Natural killer cell (primary cell): ENCODE measurements around the gene PAMR1. TPM values are rescaled to one million over a fixed set of nuclear protein-coding genes. Genes with fewer than 3 reads are reported as not detected.

Source experiments
- ATAC-seq, 3 donors: fragments of 150-1000 bp in 2 of 3; fragments of 200-7000 bp in 1 of 3; cut with Tn5 transposase; 1 replicate in 1 of 3; 2 replicates in 2 of 3; pipeline ENCODE4 v1.10.0; 2021; ENCODE audit warnings: mild to moderate bottlenecking in 2 of 3, moderate library complexity in 2 of 3
- DNase-seq, 2 donors: peaks; one replicate each; pipeline versions ENCODE4 v3.0.0 to v3.0.0-alpha.2; 2013 to 2021; ENCODE audit warnings: mixed read lengths in 1 of 2
- H3K27ac ChIP-seq: one replicate; pipeline ENCODE4 v1.5.1; 2013; ENCODE audit warnings: mild to moderate bottlenecking, low read length
- H3K27me3 ChIP-seq: one replicate; pipeline ENCODE4 v1.6.1; 2013; ENCODE audit warnings: low read length; ENCODE audit not compliant: control insufficient read depth, insufficient read depth
- H3K36me3 ChIP-seq: one replicate; pipeline ENCODE4 v1.6.1; 2013; ENCODE audit warnings: low read length; ENCODE audit not compliant: control insufficient read depth, insufficient read depth
- H3K4me1 ChIP-seq: one replicate; pipeline ENCODE4 v1.6.1; 2013; ENCODE audit warnings: low read length; ENCODE audit not compliant: control insufficient read depth, insufficient read depth
- H3K4me3 ChIP-seq: one replicate; pipeline ENCODE4 v1.5.1; 2013; ENCODE audit warnings: low read length
- H3K9me3 ChIP-seq: one replicate; pipeline ENCODE4 v1.6.1; 2013; ENCODE audit warnings: low read length; ENCODE audit not compliant: control insufficient read depth, insufficient read depth
- H3K27ac Mint-ChIP-seq, 2 donors: one replicate each; pipeline ENCODE4 v1.8.0; 2022; ENCODE audit warnings: mild to moderate bottlenecking in 2 of 2, mixed read lengths in 2 of 2, moderate library complexity in 1 of 2
- H3K27me3 Mint-ChIP-seq, 2 donors: one replicate each; pipeline ENCODE4 v1.8.0; 2022; ENCODE audit warnings: low read depth in 2 of 2, mixed read lengths in 2 of 2
- H3K36me3 Mint-ChIP-seq: one replicate; pipeline ENCODE4 v1.8.0; 2022; ENCODE audit warnings: mixed read lengths
- H3K4me1 Mint-ChIP-seq, 2 donors: one replicate each; pipeline ENCODE4 v1.8.0; 2022; ENCODE audit warnings: mixed read lengths in 2 of 2
- H3K4me3 Mint-ChIP-seq: one replicate; pipeline ENCODE4 v1.8.0; 2022; ENCODE audit warnings: mild to moderate bottlenecking, moderate library complexity, mixed read lengths
- H3K9me3 Mint-ChIP-seq, 2 donors: one replicate each; pipeline ENCODE4 v1.8.0; 2022; ENCODE audit warnings: mixed read lengths in 2 of 2
- WGBS: methylation state at CpG from one replicate; pipeline ENCODE4 v1.1.7; 2013; ENCODE audit warnings: missing lambda C conversion rate; ENCODE audit not compliant: insufficient coverage; 5-methylcytosine and 5-hydroxymethylcytosine counted together
- intact Hi-C: fragments of 100-400 bp; cut with micrococcal nuclease; formaldehyde crosslinking; loops from one replicate; pipeline ENCODE4 v1.14.2; 2022
- total RNA-seq, 4 donors: library from RNA; stranded (reverse); fragments of 120-200 nt in 1 of 4; gene quantifications; one replicate each; pipeline versions ENCODE4 v1.2.3 to v1.2.4, GENCODE V29; 2013 to 2022
- TF ChIP-seq, protein P1 (sequence below): fragments of 200-600 bp; IDR thresholded peaks from one replicate; pipeline ENCODE4 v1.8.0; 2022; ENCODE audit warnings: antibody characterized with exemption

Gene PAMR1
- total RNA-seq, 3 donors from 2014 or later (not counting 1 experiment from before 2014, with no cell fraction given) = not detected

DNA sequence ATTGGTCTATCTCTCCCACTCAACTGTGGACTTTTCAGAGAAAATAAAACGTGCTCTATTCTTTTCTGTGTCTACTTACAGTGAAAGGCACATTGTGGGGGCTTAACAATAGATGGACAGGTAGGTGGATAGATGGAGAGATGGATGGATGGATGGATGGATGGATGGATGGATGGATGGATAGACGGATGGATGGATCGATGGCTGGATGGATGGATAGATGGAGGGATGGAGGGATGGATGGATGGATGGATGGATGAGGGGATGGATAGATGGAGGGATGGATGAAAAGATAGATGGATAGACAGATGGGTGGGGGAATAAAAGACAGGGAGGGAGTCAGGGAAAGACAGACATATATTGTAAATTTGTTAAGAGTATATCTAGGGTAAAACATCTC, 91.8 kb downstream of the PAMR1 start:
- H3K4me1 Mint-ChIP-seq = no peaks in the 10 kb centered on the region
- H3K4me3 Mint-ChIP-seq = no peak overlapping the region
- Histone ChIP-seq H3K4me1 (no peaks in the 10 kb centered on the region), H3K9me3 (no peaks in the 10 kb centered on the region), H3K27me3 (peaks cover 2% of the 10 kb centered on the region), H3K4me3 (no peak overlapping the region), H3K27ac (no peak overlapping the region), H3K36me3 (no peaks in the 10 kb centered on the region)
- 72% methylated on average over 3 of the region's 3 CpGs for WGBS
- H3K36me3 Mint-ChIP-seq = no peaks in the 10 kb centered on the region
- H3K9me3 Mint-ChIP-seq = no peaks in the 10 kb centered on the region
- TF ChIP-seq, protein P1, sequence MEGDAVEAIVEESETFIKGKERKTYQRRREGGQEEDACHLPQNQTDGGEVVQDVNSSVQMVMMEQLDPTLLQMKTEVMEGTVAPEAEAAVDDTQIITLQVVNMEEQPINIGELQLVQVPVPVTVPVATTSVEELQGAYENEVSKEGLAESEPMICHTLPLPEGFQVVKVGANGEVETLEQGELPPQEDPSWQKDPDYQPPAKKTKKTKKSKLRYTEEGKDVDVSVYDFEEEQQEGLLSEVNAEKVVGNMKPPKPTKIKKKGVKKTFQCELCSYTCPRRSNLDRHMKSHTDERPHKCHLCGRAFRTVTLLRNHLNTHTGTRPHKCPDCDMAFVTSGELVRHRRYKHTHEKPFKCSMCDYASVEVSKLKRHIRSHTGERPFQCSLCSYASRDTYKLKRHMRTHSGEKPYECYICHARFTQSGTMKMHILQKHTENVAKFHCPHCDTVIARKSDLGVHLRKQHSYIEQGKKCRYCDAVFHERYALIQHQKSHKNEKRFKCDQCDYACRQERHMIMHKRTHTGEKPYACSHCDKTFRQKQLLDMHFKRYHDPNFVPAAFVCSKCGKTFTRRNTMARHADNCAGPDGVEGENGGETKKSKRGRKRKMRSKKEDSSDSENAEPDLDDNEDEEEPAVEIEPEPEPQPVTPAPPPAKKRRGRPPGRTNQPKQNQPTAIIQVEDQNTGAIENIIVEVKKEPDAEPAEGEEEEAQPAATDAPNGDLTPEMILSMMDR = no peak
- ATAC-seq (no peak), DNase-seq (no peak)
- intact Hi-C loops = no loop called here
- H3K27ac Mint-ChIP-seq = no peak overlapping the region
- peaks cover 21 to 42% of the 10 kb centered on the region in 2 donors for H3K27me3 Mint-ChIP-seq

DNA sequence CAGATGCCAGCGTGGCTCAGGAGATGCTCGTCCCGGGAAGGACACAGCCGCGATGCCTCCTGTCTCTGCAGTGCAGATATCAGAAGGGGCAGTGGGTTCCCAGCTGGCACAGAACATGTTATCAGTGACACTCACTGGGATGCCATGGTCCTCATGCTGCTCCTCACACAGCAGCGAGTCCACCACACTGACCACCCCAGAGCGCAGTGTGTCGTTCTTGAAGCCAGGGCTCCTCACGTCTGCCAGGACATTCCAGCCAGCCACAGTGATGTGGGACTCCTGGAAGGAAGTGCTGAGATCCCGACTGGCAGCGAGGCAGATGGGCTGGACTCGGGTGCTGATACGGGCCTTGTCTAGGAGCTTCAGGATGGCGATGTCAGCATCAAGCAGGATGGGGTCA, 93.0 kb downstream of the PAMR1 start:
- H3K36me3 ChIP-seq = no peaks in the 10 kb centered on the region
- WGBS = 93% methylated on average over 14 of the region's 14 CpGs
- TF ChIP-seq, protein P1 = no peak
- intact Hi-C loops = no loop called here
- DNase-seq = no peak
- Mint-ChIP-seq H3K9me3 (no peaks in the 10 kb centered on the region), H3K36me3 (no peaks in the 10 kb centered on the region), H3K4me3 (no peak overlapping the region), H3K4me1 (no peaks in the 10 kb centered on the region), H3K27ac (no peak overlapping the region), H3K27me3 (peaks cover 23 to 49% of the 10 kb centered on the region in 2 donors)
- no peak overlapping the region for H3K27ac ChIP-seq
- H3K4me1 ChIP-seq = no peaks in the 10 kb centered on the region
- no peaks in the 10 kb centered on the region for H3K9me3 ChIP-seq
- H3K4me3 ChIP-seq = no peak overlapping the region
- H3K27me3 ChIP-seq = peaks cover 2% of the 10 kb centered on the region
- ATAC-seq = no peak

DNA sequence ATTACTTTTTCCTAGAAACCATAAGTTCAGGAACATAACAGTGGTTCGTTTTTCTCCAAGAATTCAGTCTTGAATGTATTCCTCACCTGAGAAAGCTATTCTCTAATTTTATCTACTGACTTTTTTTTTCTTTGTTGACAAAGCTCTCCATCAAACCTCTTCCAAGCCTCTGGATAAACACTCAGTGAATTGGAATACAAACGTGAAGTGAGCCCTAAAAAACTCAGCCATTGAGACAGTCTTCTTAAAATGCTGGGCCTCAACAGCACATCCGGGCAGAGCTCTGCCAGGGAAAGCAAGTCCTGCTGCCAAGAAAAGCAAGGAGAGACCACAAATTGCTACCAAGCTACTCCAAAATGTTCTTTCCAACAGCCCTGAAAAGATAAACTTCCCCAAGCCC, 98.3 kb downstream of the PAMR1 start:
- no peaks in the 10 kb centered on the region for H3K4me1 ChIP-seq
- intact Hi-C loops = no loop called here
- no peaks in the 10 kb centered on the region for H3K9me3 ChIP-seq
- no peaks in the 10 kb centered on the region for H3K9me3 Mint-ChIP-seq
- H3K27ac ChIP-seq = no peak overlapping the region
- no peak for ATAC-seq
- no peak overlapping the region for H3K4me3 ChIP-seq
- peaks cover 14% of the 10 kb centered on the region for H3K27me3 ChIP-seq
- no peak overlapping the region for H3K27ac Mint-ChIP-seq
- H3K4me3 Mint-ChIP-seq = no peak overlapping the region
- 73% methylated on average over 3 of the region's 3 CpGs for WGBS
- TF ChIP-seq, protein P1 = no peak
- DNase-seq = no peak
- H3K4me1 Mint-ChIP-seq = no peaks in the 10 kb centered on the region
- H3K36me3 ChIP-seq = no peaks in the 10 kb centered on the region
- peaks cover 30 to 85% of the 10 kb centered on the region in 2 donors for H3K27me3 Mint-ChIP-seq
- no peaks in the 10 kb centered on the region for H3K36me3 Mint-ChIP-seq

DNA sequence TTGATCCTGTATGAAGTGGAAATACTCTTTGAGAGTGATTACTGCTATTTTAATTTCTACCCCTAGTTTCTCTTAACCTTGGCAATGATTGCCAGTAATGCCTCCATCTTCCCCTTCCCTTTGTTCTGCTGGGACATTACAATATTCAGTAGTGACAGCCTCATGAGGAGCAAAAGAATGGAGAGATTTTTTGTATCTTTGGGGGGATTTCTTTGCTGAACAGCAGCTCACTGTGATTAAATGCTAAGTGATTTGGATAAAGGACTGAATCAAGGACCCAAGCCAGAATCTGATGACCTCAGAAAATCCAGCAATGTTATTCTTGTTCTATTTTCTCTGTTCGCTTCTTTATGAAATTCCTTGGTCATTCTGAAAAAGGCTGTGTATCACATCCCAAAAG, 99.1 kb downstream of the PAMR1 start:
- no peak for DNase-seq
- intact Hi-C loops = no loop called here
- Histone ChIP-seq H3K36me3 (no peaks in the 10 kb centered on the region), H3K27ac (no peak overlapping the region), H3K4me3 (no peak overlapping the region), H3K9me3 (no peaks in the 10 kb centered on the region), H3K4me1 (no peaks in the 10 kb centered on the region), H3K27me3 (peaks cover 14% of the 10 kb centered on the region)
- WGBS = no CpG with 5 or more reads among the region's 1 CpG
- no peak for ATAC-seq
- H3K4me1 Mint-ChIP-seq = no peaks in the 10 kb centered on the region
- no peak overlapping the region for H3K27ac Mint-ChIP-seq
- no peaks in the 10 kb centered on the region for H3K36me3 Mint-ChIP-seq
- no peaks in the 10 kb centered on the region for H3K9me3 Mint-ChIP-seq
- H3K4me3 Mint-ChIP-seq = no peak overlapping the region
- H3K27me3 Mint-ChIP-seq = peaks cover 36 to 92% of the 10 kb centered on the region in 2 donors
- TF ChIP-seq, protein P1 = no peak
